H9 (cell line): ENCODE measurements around the gene FCHSD2. TPM values are rescaled to one million over a fixed set of nuclear protein-coding genes. Genes with fewer than 3 reads are reported as not detected.

Experiments used
- DNase-seq: peaks from one replicate; pipeline ENCODE4 v3.0.0-alpha.2; 2017
- H2AFZ ChIP-seq: one replicate; pipeline ENCODE4 v1.6.1; 2013; ENCODE audit warnings: mild to moderate bottlenecking, low read length, control low read depth, moderate library complexity
- H2AK5ac ChIP-seq: 2 replicates; pipeline ENCODE4 v1.6.1; 2013; ENCODE audit warnings: low read length, control low read depth, mixed read lengths; ENCODE audit not compliant: insufficient read length
- H2BK120ac ChIP-seq: one replicate; pipeline ENCODE4 v1.6.1; 2013; ENCODE audit warnings: low read depth, mild to moderate bottlenecking, low read length, control low read depth, inconsistent platforms; ENCODE audit not compliant: poor library complexity, severe bottlenecking
- H2BK12ac ChIP-seq: 2 replicates; pipeline ENCODE4 v1.6.1; 2013; ENCODE audit warnings: low read length, control low read depth, mixed read lengths, low read depth; ENCODE audit not compliant: insufficient read length
- H2BK15ac ChIP-seq: 2 replicates; pipeline ENCODE4 v1.6.1; 2013; ENCODE audit warnings: low read depth, low read length, control low read depth
- H2BK20ac ChIP-seq: one replicate; pipeline ENCODE4 v1.6.1; 2013; ENCODE audit warnings: low read depth, mild to moderate bottlenecking, low read length, control low read depth, inconsistent platforms; ENCODE audit not compliant: poor library complexity, severe bottlenecking
- H2BK5ac ChIP-seq: 2 replicates; pipeline ENCODE4 v1.6.1; 2013; ENCODE audit warnings: low read length, control low read depth, mixed read lengths; ENCODE audit not compliant: insufficient read length
- H3K14ac ChIP-seq: 2 replicates; pipeline ENCODE4 v1.6.1; 2013; ENCODE audit warnings: low read length, control low read depth; ENCODE audit not compliant: insufficient read depth
- H3K18ac ChIP-seq: 2 replicates; pipeline ENCODE4 v1.6.1; 2013; ENCODE audit warnings: low read depth, mild to moderate bottlenecking, mixed read lengths, low read length, control low read depth; ENCODE audit not compliant: insufficient read length
- H3K23ac ChIP-seq: 2 replicates; pipeline ENCODE4 v1.6.1; 2013; ENCODE audit warnings: low read length, control low read depth, mixed read lengths, low read depth; ENCODE audit not compliant: insufficient read length
- H3K23me2 ChIP-seq: 2 replicates; pipeline ENCODE4 v1.6.1; 2013; ENCODE audit warnings: low read depth, mild to moderate bottlenecking, mixed read lengths, low read length, control low read depth; ENCODE audit not compliant: insufficient read length, poor library complexity, severe bottlenecking
- H3K27ac ChIP-seq: 2 replicates; pipeline ENCODE4 v1.5.1; 2013; ENCODE audit warnings: low read length, control low read depth, mixed read lengths, low read depth; ENCODE audit not compliant: insufficient read length
- H3K27me3 ChIP-seq: 2 replicates; pipeline ENCODE4 v1.6.1; 2013; ENCODE audit warnings: low read length, control low read depth, inconsistent platforms; ENCODE audit not compliant: insufficient read depth
- H3K4ac ChIP-seq: 2 replicates; pipeline ENCODE4 v1.6.1; 2013; ENCODE audit warnings: low read depth, mild to moderate bottlenecking, control low read depth, inconsistent platforms, low read length, moderate library complexity
- H3K4me1 ChIP-seq: 2 replicates; pipeline ENCODE4 v1.6.1; 2013; ENCODE audit warnings: low read length, control low read depth, inconsistent platforms; ENCODE audit not compliant: insufficient read depth
- H3K4me2 ChIP-seq: 2 replicates; pipeline ENCODE4 v1.6.1; 2013; ENCODE audit warnings: low read length, control low read depth, mixed read lengths; ENCODE audit not compliant: insufficient read length, insufficient read depth
- H3K56ac ChIP-seq: 2 replicates; pipeline ENCODE4 v1.6.1; 2013; ENCODE audit warnings: low read depth, mild to moderate bottlenecking, mixed read lengths, low read length, control low read depth; ENCODE audit not compliant: insufficient read length
- H3K79me1 ChIP-seq: 2 replicates; pipeline ENCODE4 v1.6.1; 2013; ENCODE audit warnings: low read depth, mild to moderate bottlenecking, moderate library complexity, low read length, control low read depth, inconsistent platforms; ENCODE audit not compliant: insufficient read depth, poor library complexity, severe bottlenecking
- H3K79me2 ChIP-seq: 2 replicates; pipeline ENCODE4 v1.6.1; 2013; ENCODE audit warnings: low read length, control low read depth, inconsistent platforms; ENCODE audit not compliant: insufficient read depth
- H3K9ac ChIP-seq: 2 replicates; pipeline ENCODE4 v1.6.1; 2013; ENCODE audit warnings: low read length, control low read depth, mixed read lengths; ENCODE audit not compliant: insufficient read length; ENCODE audit errors: extremely low read depth
- H3K9me3 ChIP-seq: one replicate; pipeline ENCODE4 v1.6.1; 2013; ENCODE audit warnings: low read depth, low read length, inconsistent platforms; ENCODE audit not compliant: control insufficient read depth
- H3T11ph ChIP-seq: one replicate; pipeline ENCODE4 v1.6.1; 2013; ENCODE audit warnings: mild to moderate bottlenecking, low read length, control low read depth, inconsistent platforms
- H4K20me1 ChIP-seq: one replicate; pipeline ENCODE4 v1.6.1; 2013; ENCODE audit not compliant: control insufficient read depth, insufficient read length, insufficient read depth
- H4K5ac ChIP-seq: 2 replicates; pipeline ENCODE4 v1.6.1; 2013; ENCODE audit warnings: low read depth, mild to moderate bottlenecking, mixed read lengths, low read length, control low read depth; ENCODE audit not compliant: insufficient read length
- H4K8ac ChIP-seq: replicated peaks from 2 replicates; pipeline ENCODE4 v1.6.1; 2013; ENCODE audit warnings: low read length, control low read depth, mixed read lengths, low read depth; ENCODE audit not compliant: insufficient read length
- H4K91ac ChIP-seq: 2 replicates; pipeline ENCODE4 v1.6.1; 2013; ENCODE audit warnings: low read depth, mild to moderate bottlenecking, moderate library complexity, mixed read lengths, low read length, control low read depth; ENCODE audit not compliant: insufficient read length
- H3K27ac Mint-ChIP-seq, 3 experiments: 2 replicates in 2 of 3; 3 replicates in 1 of 3; pipeline ENCODE4 v1.8.0; 2020 to 2021; ENCODE audit warnings: mixed read lengths in 3 of 3, mild to moderate bottlenecking in 1 of 3, moderate library complexity in 1 of 3
- H3K27me3 Mint-ChIP-seq: 2 replicates; pipeline ENCODE4 v1.8.0; 2021; ENCODE audit warnings: low read depth, mild to moderate bottlenecking, moderate library complexity, mixed read lengths
- H3K36me3 Mint-ChIP-seq, 3 experiments: 2 replicates in 2 of 3; 3 replicates in 1 of 3; pipeline ENCODE4 v1.8.0; 2020 to 2021; ENCODE audit warnings: low read depth in 3 of 3, mixed read lengths in 3 of 3; ENCODE audit not compliant: insufficient read depth in 1 of 3
- H3K4me1 Mint-ChIP-seq, 2 experiments: 2 replicates each; pipeline ENCODE4 v1.8.0; 2020; ENCODE audit warnings: mixed read lengths in 2 of 2
- H3K4me3 Mint-ChIP-seq, 2 experiments: 2 replicates in 1 of 2; 3 replicates in 1 of 2; pipeline ENCODE4 v1.8.0; 2020 to 2021; ENCODE audit warnings: mild to moderate bottlenecking in 2 of 2, mixed read lengths in 2 of 2, moderate library complexity in 1 of 2
- H3K9me3 Mint-ChIP-seq, 2 experiments: 2 replicates in 1 of 2; 3 replicates in 1 of 2; pipeline ENCODE4 v1.8.0; 2020; ENCODE audit warnings: mild to moderate bottlenecking in 2 of 2, mixed read lengths in 2 of 2, moderate library complexity in 1 of 2
- CTCF ChIP-seq: fragments of 200-600 bp; sonication (generic); conservative IDR thresholded peaks from 3 replicates; pipeline ENCODE4 v1.8.0; 2021; ENCODE audit warnings: antibody characterized with exemption, mild to moderate bottlenecking
- WGBS: extraction: QIAGEN DNeasy Blood & Tissue Kit; methylation state at CpG from one replicate; pipeline ENCODE4 v1.1.7; 2013; ENCODE audit warnings: missing lambda C conversion rate, low lambda C conversion rate, mixed read lengths; ENCODE audit not compliant: insufficient read length; ENCODE audit errors: extremely low coverage; 5-methylcytosine and 5-hydroxymethylcytosine counted together
- total RNA-seq: library from RNA; stranded (reverse); gene quantifications from 2 replicates; pipeline ENCODE4 v1.2.1, GENCODE V29; 2021

Gene FCHSD2
- total RNA-seq, 1 experiment from 2014 or later = 17.8 TPM

- no peak overlapping the region for H2AK5ac ChIP-seq
- no peak overlapping the region for H2BK12ac ChIP-seq
- H4K91ac ChIP-seq = no peak overlapping the region
- H3K9ac ChIP-seq = no peak overlapping the region
- H3K4me2 ChIP-seq = no peak overlapping the region
- H3K56ac ChIP-seq = no peak overlapping the region
- Mint-ChIP-seq H3K4me1 (peaks cover 20 to 22% of the 10 kb centered on the region in 2 experiments), H3K9me3 (no peaks in the 10 kb centered on the region; a peak in 1 of 5 replicates), H3K27me3 (peaks cover 17% of the 10 kb centered on the region), H3K27ac (no peak overlapping the region), H3K36me3 (no peaks in the 10 kb centered on the region; a peak in 1 of 7 replicates), H3K4me3 (no peak overlapping the region)
- no peaks in the 10 kb centered on the region for H3K79me1 ChIP-seq
- H3K18ac ChIP-seq = no peak overlapping the region
- H3K79me2 ChIP-seq = no peaks in the 10 kb centered on the region
- H3K23me2 ChIP-seq = peaks cover 7% of the 10 kb centered on the region
- no peak overlapping the region for H2BK15ac ChIP-seq
- no peak overlapping the region for H2BK5ac ChIP-seq
- no peak overlapping the region for H2BK120ac ChIP-seq
- H2BK20ac ChIP-seq = no peak overlapping the region
- DNase-seq = no peak
- no CpG with 5 or more reads among the region's 6 CpGs for WGBS
- TF ChIP-seq CTCF = no peak
- no peak overlapping the region for H3K27ac ChIP-seq
- H4K5ac ChIP-seq = no peak overlapping the region
- no peaks in the 10 kb centered on the region for H3K4me1 ChIP-seq
- H3K14ac ChIP-seq = no peak overlapping the region
- H3K9me3 ChIP-seq = no peaks in the 10 kb centered on the region
- no peak overlapping the region for H3T11ph ChIP-seq
- no peak overlapping the region for H4K8ac ChIP-seq
- H3K4ac ChIP-seq = no peak overlapping the region
- no peak overlapping the region for H3K23ac ChIP-seq
- no peak overlapping the region for H2AFZ ChIP-seq
- H4K20me1 ChIP-seq = no peaks in the 10 kb centered on the region
- no peaks in the 10 kb centered on the region; the same call in 1 of the 2 replicates for H3K27me3 ChIP-seq
These were observed 4.0 kb upstream of the FCHSD2 start for GRCh38 chr11:73145986-73146575.
